Measurements from ENCODE around the gene AURKA.
"Not testable (repeated sequence)": the region's sequence is repeated elsewhere in the genome, so short reads cannot be mapped to it uniquely, and the experiment has no call there.

Gene AURKA

DNA sequence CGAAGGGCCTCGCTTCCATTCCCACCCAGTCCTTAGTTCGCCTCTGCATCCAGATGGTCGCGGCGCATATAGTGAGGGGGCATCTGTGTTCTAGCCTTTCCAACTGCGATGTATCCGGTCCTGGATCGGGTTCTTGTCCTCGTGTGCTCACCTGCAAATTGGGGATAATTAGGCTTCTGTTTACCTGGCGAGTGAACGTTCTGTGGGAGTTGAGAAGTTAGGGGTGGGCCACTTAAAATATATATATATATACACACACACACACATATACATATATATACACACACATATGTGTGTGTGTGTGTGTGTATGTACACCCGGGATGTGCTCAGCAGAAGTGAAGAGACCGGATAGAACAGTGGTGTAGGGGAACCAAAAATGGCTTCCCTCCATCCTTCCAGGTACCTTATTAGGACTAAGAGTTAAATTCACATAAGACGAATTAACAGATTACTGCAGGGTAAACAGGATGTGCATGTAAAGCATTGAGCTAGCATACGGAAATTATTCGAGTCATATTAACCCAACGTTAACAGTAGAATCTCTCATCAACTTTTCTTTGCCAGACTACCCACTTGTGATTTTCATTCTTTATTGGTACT, 967 bp upstream of the AURKA start:
- TF ChIP-seq, protein P1, sequence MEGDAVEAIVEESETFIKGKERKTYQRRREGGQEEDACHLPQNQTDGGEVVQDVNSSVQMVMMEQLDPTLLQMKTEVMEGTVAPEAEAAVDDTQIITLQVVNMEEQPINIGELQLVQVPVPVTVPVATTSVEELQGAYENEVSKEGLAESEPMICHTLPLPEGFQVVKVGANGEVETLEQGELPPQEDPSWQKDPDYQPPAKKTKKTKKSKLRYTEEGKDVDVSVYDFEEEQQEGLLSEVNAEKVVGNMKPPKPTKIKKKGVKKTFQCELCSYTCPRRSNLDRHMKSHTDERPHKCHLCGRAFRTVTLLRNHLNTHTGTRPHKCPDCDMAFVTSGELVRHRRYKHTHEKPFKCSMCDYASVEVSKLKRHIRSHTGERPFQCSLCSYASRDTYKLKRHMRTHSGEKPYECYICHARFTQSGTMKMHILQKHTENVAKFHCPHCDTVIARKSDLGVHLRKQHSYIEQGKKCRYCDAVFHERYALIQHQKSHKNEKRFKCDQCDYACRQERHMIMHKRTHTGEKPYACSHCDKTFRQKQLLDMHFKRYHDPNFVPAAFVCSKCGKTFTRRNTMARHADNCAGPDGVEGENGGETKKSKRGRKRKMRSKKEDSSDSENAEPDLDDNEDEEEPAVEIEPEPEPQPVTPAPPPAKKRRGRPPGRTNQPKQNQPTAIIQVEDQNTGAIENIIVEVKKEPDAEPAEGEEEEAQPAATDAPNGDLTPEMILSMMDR (IDR thresholded peaks at IDR 0.05; ENCODE audit: low read depth, low read length, missing control alignments) = no peak
- DNase-seq (ENCODE audit: low read depth) = no peak
- peak overlapping the region; percentile 96 for H3K4me3 ChIP-seq (ENCODE audit: low read depth, low read length)

DNA sequence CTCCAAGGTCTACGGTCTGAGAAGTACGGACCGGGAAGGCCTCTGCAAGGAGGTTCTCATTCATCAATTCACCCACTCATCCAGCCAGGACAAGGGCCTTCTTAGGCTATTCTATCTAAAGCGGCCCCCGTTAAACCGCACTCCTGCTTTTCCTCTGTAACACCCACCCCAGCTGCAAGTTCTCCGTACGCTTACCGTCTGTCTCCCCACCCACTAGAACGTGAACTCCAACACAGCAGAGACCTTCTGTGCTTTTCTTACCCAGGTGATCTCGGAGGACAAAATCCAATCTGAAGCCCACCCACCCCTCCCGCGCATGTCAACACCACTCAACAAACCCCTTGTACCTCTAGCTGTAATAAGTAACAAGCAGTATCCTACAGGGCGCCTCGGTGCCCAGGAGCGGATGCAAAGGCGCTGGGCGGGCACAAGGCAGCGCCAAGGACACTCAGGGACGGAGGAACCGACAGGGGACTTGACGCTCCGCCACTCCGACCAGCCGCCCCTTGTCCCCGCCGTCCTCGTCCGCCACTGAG, 351 bp downstream of the AURKA start:
- no peak for DNase-seq (ENCODE audit: low read depth)
- peak overlapping the region; percentile 96 for H3K4me3 ChIP-seq (ENCODE audit: low read depth, low read length)
- TF ChIP-seq, protein P1 (IDR thresholded peaks at IDR 0.05; ENCODE audit: low read depth, low read length, missing control alignments) = no peak

DNA sequence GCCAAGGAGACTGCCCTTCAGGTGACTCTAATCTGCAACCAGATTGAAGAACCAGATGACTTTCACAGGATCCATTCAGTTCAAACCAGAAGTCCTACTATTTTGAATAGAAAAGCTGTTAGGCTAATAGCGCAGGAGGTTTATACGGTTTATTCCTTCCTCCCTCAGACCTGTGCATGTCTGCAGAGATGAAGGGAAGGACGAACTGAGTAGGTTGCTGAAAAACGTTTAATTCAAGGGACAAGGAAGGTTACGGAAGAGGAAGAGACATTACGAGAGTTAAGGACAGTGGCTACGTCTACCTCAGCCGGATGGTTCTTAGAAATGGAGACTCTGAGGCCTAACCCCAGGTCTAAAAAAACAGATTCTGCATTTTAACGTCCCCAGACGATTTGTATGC, 978 bp downstream of the AURKA start:
- TF ChIP-seq, protein P1 (IDR thresholded peaks at IDR 0.05; ENCODE audit: low read depth, low read length, missing control alignments) = no peak
- H3K4me3 ChIP-seq (ENCODE audit: low read depth, low read length) = peak overlapping the region; percentile 96
- no peak for DNase-seq (ENCODE audit: low read depth)

DNA sequence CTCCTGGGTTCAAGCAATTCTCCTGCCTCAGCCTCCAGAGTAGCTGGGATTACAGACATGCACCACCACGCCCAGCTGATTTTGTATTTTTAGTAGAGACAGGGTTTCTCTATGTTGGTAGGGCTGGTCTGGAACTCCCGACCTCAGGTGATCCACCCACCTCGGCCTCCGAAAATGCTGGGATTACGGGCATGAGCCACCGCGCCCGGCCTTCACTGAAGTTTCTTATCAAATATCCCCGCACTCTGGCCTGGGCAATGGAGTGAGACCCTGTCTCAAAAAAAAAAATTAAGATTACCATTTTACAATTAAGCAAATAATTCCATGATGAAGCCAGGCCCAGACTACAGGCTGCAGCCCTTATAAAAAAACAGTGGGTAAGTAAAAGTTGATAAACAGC, 1.6 kb downstream of the AURKA start:
- peak overlapping the region; percentile 96; the same call in 1 of the 2 replicates for H3K4me3 ChIP-seq (ENCODE audit: low read depth, low read length)
- not testable (repeated sequence) for DNase-seq (ENCODE audit: low read depth)

DNA sequence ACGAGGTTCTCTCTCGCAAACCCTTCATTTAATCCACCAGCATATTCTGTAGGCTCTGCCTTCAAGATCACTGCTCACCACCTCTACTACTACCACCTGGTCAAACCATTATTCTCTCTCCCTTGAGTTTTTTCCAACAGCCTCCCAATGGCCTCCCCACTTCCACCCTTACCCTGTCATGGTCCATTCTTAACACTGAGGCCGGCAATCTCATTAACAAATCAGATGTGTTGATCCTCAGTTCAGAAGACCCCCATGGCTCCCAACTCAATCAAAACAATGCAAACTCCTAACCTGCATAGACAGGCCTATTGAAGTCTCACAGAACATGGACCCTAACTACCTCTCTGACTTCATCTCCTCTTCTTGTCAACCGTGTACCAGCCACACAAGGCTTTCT, 2.2 kb downstream of the AURKA start:
- no peak overlapping the region for H3K4me3 ChIP-seq (ENCODE audit: low read depth, low read length)
- TF ChIP-seq, protein P1 (IDR thresholded peaks at IDR 0.05; ENCODE audit: low read depth, low read length, missing control alignments) = no peak
- no peak for DNase-seq (ENCODE audit: low read depth)

DNA sequence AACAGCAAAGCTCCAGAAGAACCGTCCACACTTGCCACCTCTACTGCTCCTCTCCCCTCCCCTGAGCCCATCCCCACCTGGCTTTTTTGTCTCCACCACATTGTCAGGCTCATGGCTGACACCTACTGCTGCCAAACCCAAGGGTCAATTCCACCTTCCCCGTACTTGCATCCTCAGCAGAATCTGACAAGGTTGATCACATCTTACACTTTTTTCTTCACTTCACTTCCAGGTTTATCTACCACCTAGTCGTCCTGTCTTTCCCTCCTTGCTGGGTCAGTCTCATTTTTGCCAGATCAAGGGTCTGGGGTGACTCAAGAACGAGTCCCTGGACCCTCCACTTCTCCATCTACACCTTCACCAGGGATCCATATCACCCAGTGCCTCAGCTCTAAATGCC, 3.1 kb downstream of the AURKA start:
- H3K4me3 ChIP-seq (ENCODE audit: low read depth, low read length) = no peak overlapping the region
- no peak for DNase-seq (ENCODE audit: low read depth)
- TF ChIP-seq, protein P1 (IDR thresholded peaks at IDR 0.05; ENCODE audit: low read depth, low read length, missing control alignments) = no peak

DNA sequence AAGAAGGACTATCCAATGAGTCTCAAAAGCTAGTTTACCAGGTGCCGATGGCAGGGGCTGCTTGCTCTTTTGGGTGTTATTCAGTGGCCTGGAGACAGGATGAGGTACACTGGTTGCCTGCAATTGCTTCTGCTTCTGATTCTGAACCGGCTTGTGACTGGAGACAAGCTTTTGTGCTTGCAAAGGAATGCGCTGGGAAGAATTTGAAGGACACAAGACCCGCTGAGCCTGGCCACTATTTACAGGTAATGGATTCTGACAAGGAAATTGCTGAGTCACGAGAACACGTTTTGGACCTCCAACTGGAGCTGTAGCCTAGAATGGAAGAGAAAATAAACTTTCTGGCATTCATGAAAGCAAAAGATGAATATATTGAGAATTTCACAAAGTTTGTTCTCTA, 5.8 kb downstream of the AURKA start:
- TF ChIP-seq, protein P1 (IDR thresholded peaks at IDR 0.05; ENCODE audit: low read depth, low read length, missing control alignments) = no peak
- no peak overlapping the region for H3K4me3 ChIP-seq (ENCODE audit: low read depth, low read length)
- DNase-seq (ENCODE audit: low read depth) = no peak

Measured in GM12864 (cell line).